H9 (cell line): ENCODE data around the gene DPY30. TPM values are rescaled to one million over a fixed set of nuclear protein-coding genes. Genes with fewer than 3 reads are reported as not detected.
"Not testable (repeated sequence)": the region's sequence is repeated elsewhere in the genome, so short reads cannot be mapped to it uniquely, and the experiment has no call there.

Experiments
- DNase-seq: peaks from one replicate; pipeline ENCODE4 v3.0.0-alpha.2; 2017
- H2AFZ ChIP-seq: one replicate; pipeline ENCODE4 v1.6.1; 2013; ENCODE audit warnings: mild to moderate bottlenecking, low read length, control low read depth, moderate library complexity
- H2AK5ac ChIP-seq: 2 replicates; pipeline ENCODE4 v1.6.1; 2013; ENCODE audit warnings: low read length, control low read depth, mixed read lengths; ENCODE audit not compliant: insufficient read length
- H2BK120ac ChIP-seq: one replicate; pipeline ENCODE4 v1.6.1; 2013; ENCODE audit warnings: low read depth, mild to moderate bottlenecking, low read length, control low read depth, inconsistent platforms; ENCODE audit not compliant: poor library complexity, severe bottlenecking
- H2BK12ac ChIP-seq: 2 replicates; pipeline ENCODE4 v1.6.1; 2013; ENCODE audit warnings: low read length, control low read depth, mixed read lengths, low read depth; ENCODE audit not compliant: insufficient read length
- H2BK15ac ChIP-seq: 2 replicates; pipeline ENCODE4 v1.6.1; 2013; ENCODE audit warnings: low read depth, low read length, control low read depth
- H2BK20ac ChIP-seq: one replicate; pipeline ENCODE4 v1.6.1; 2013; ENCODE audit warnings: low read depth, mild to moderate bottlenecking, low read length, control low read depth, inconsistent platforms; ENCODE audit not compliant: poor library complexity, severe bottlenecking
- H2BK5ac ChIP-seq: 2 replicates; pipeline ENCODE4 v1.6.1; 2013; ENCODE audit warnings: low read length, control low read depth, mixed read lengths; ENCODE audit not compliant: insufficient read length
- H3K14ac ChIP-seq: 2 replicates; pipeline ENCODE4 v1.6.1; 2013; ENCODE audit warnings: low read length, control low read depth; ENCODE audit not compliant: insufficient read depth
- H3K18ac ChIP-seq: 2 replicates; pipeline ENCODE4 v1.6.1; 2013; ENCODE audit warnings: low read depth, mild to moderate bottlenecking, mixed read lengths, low read length, control low read depth; ENCODE audit not compliant: insufficient read length
- H3K23ac ChIP-seq: 2 replicates; pipeline ENCODE4 v1.6.1; 2013; ENCODE audit warnings: low read length, control low read depth, mixed read lengths, low read depth; ENCODE audit not compliant: insufficient read length
- H3K23me2 ChIP-seq: 2 replicates; pipeline ENCODE4 v1.6.1; 2013; ENCODE audit warnings: low read depth, mild to moderate bottlenecking, mixed read lengths, low read length, control low read depth; ENCODE audit not compliant: insufficient read length, poor library complexity, severe bottlenecking
- H3K27ac ChIP-seq: 2 replicates; pipeline ENCODE4 v1.5.1; 2013; ENCODE audit warnings: low read length, control low read depth, mixed read lengths, low read depth; ENCODE audit not compliant: insufficient read length
- H3K27me3 ChIP-seq: 2 replicates; pipeline ENCODE4 v1.6.1; 2013; ENCODE audit warnings: low read length, control low read depth, inconsistent platforms; ENCODE audit not compliant: insufficient read depth
- H3K4ac ChIP-seq: 2 replicates; pipeline ENCODE4 v1.6.1; 2013; ENCODE audit warnings: low read depth, mild to moderate bottlenecking, control low read depth, inconsistent platforms, low read length, moderate library complexity
- H3K4me1 ChIP-seq: 2 replicates; pipeline ENCODE4 v1.6.1; 2013; ENCODE audit warnings: low read length, control low read depth, inconsistent platforms; ENCODE audit not compliant: insufficient read depth
- H3K4me2 ChIP-seq: 2 replicates; pipeline ENCODE4 v1.6.1; 2013; ENCODE audit warnings: low read length, control low read depth, mixed read lengths; ENCODE audit not compliant: insufficient read length, insufficient read depth
- H3K56ac ChIP-seq: 2 replicates; pipeline ENCODE4 v1.6.1; 2013; ENCODE audit warnings: low read depth, mild to moderate bottlenecking, mixed read lengths, low read length, control low read depth; ENCODE audit not compliant: insufficient read length
- H3K79me1 ChIP-seq: 2 replicates; pipeline ENCODE4 v1.6.1; 2013; ENCODE audit warnings: low read depth, mild to moderate bottlenecking, moderate library complexity, low read length, control low read depth, inconsistent platforms; ENCODE audit not compliant: insufficient read depth, poor library complexity, severe bottlenecking
- H3K79me2 ChIP-seq: 2 replicates; pipeline ENCODE4 v1.6.1; 2013; ENCODE audit warnings: low read length, control low read depth, inconsistent platforms; ENCODE audit not compliant: insufficient read depth
- H3K9ac ChIP-seq: 2 replicates; pipeline ENCODE4 v1.6.1; 2013; ENCODE audit warnings: low read length, control low read depth, mixed read lengths; ENCODE audit not compliant: insufficient read length; ENCODE audit errors: extremely low read depth
- H3K9me3 ChIP-seq: one replicate; pipeline ENCODE4 v1.6.1; 2013; ENCODE audit warnings: low read depth, low read length, inconsistent platforms; ENCODE audit not compliant: control insufficient read depth
- H3T11ph ChIP-seq: one replicate; pipeline ENCODE4 v1.6.1; 2013; ENCODE audit warnings: mild to moderate bottlenecking, low read length, control low read depth, inconsistent platforms
- H4K20me1 ChIP-seq: one replicate; pipeline ENCODE4 v1.6.1; 2013; ENCODE audit not compliant: control insufficient read depth, insufficient read length, insufficient read depth
- H4K5ac ChIP-seq: 2 replicates; pipeline ENCODE4 v1.6.1; 2013; ENCODE audit warnings: low read depth, mild to moderate bottlenecking, mixed read lengths, low read length, control low read depth; ENCODE audit not compliant: insufficient read length
- H4K8ac ChIP-seq: replicated peaks from 2 replicates; pipeline ENCODE4 v1.6.1; 2013; ENCODE audit warnings: low read length, control low read depth, mixed read lengths, low read depth; ENCODE audit not compliant: insufficient read length
- H4K91ac ChIP-seq: 2 replicates; pipeline ENCODE4 v1.6.1; 2013; ENCODE audit warnings: low read depth, mild to moderate bottlenecking, moderate library complexity, mixed read lengths, low read length, control low read depth; ENCODE audit not compliant: insufficient read length
- H3K27ac Mint-ChIP-seq, 3 experiments: 2 replicates in 2 of 3; 3 replicates in 1 of 3; pipeline ENCODE4 v1.8.0; 2020 to 2021; ENCODE audit warnings: mixed read lengths in 3 of 3, mild to moderate bottlenecking in 1 of 3, moderate library complexity in 1 of 3
- H3K27me3 Mint-ChIP-seq: 2 replicates; pipeline ENCODE4 v1.8.0; 2021; ENCODE audit warnings: low read depth, mild to moderate bottlenecking, moderate library complexity, mixed read lengths
- H3K36me3 Mint-ChIP-seq, 3 experiments: 2 replicates in 2 of 3; 3 replicates in 1 of 3; pipeline ENCODE4 v1.8.0; 2020 to 2021; ENCODE audit warnings: low read depth in 3 of 3, mixed read lengths in 3 of 3; ENCODE audit not compliant: insufficient read depth in 1 of 3
- H3K4me1 Mint-ChIP-seq, 2 experiments: 2 replicates each; pipeline ENCODE4 v1.8.0; 2020; ENCODE audit warnings: mixed read lengths in 2 of 2
- H3K4me3 Mint-ChIP-seq, 2 experiments: 2 replicates in 1 of 2; 3 replicates in 1 of 2; pipeline ENCODE4 v1.8.0; 2020 to 2021; ENCODE audit warnings: mild to moderate bottlenecking in 2 of 2, mixed read lengths in 2 of 2, moderate library complexity in 1 of 2
- H3K9me3 Mint-ChIP-seq, 2 experiments: 2 replicates in 1 of 2; 3 replicates in 1 of 2; pipeline ENCODE4 v1.8.0; 2020; ENCODE audit warnings: mild to moderate bottlenecking in 2 of 2, mixed read lengths in 2 of 2, moderate library complexity in 1 of 2
- CTCF ChIP-seq: fragments of 200-600 bp; sonication (generic); conservative IDR thresholded peaks from 3 replicates; pipeline ENCODE4 v1.8.0; 2021; ENCODE audit warnings: antibody characterized with exemption, mild to moderate bottlenecking
- WGBS: extraction: QIAGEN DNeasy Blood & Tissue Kit; methylation state at CpG from one replicate; pipeline ENCODE4 v1.1.7; 2013; ENCODE audit warnings: missing lambda C conversion rate, low lambda C conversion rate, mixed read lengths; ENCODE audit not compliant: insufficient read length; ENCODE audit errors: extremely low coverage; 5-methylcytosine and 5-hydroxymethylcytosine counted together
- total RNA-seq: library from RNA; stranded (reverse); gene quantifications from 2 replicates; pipeline ENCODE4 v1.2.1, GENCODE V29; 2021

The DPY30 gene
- total RNA-seq, 1 experiment from 2014 or later, result 148 TPM

GRCh38 chr2:32058130-32058529, 18.5 kb upstream of the DPY30 start:
- no peaks in the 10 kb centered on the region for H3K9me3 ChIP-seq
- H2BK20ac ChIP-seq, result no peak overlapping the region
- H2BK12ac ChIP-seq, result no peak overlapping the region
- no peak overlapping the region for H2BK15ac ChIP-seq
- no peak overlapping the region for H4K5ac ChIP-seq
- H3K56ac ChIP-seq, result no peak overlapping the region
- Mint-ChIP-seq H3K9me3 (no peaks in the 10 kb centered on the region), H3K27ac (no peak overlapping the region), H3K27me3 (no peaks in the 10 kb centered on the region), H3K4me3 (no peak overlapping the region), H3K36me3 (no peaks in the 10 kb centered on the region), H3K4me1 (peaks cover 8% of the 10 kb centered on the region in 2 experiments)
- no peak overlapping the region for H3K23ac ChIP-seq
- TF ChIP-seq CTCF, result no peak
- H4K8ac ChIP-seq, result no peak overlapping the region
- no peak overlapping the region for H3K14ac ChIP-seq
- H4K20me1 ChIP-seq, result no peaks in the 10 kb centered on the region
- no peak overlapping the region for H3K9ac ChIP-seq
- H3K27ac ChIP-seq, result no peak overlapping the region
- no peak overlapping the region for H3K4me2 ChIP-seq
- H2AK5ac ChIP-seq, result no peak overlapping the region
- no peak for DNase-seq
- H3K79me1 ChIP-seq, result no peaks in the 10 kb centered on the region
- H3K23me2 ChIP-seq, result no peaks in the 10 kb centered on the region
- no CpG with 5 or more reads among the region's 2 CpGs for WGBS
- no peak overlapping the region for H3T11ph ChIP-seq
- H3K18ac ChIP-seq, result no peak overlapping the region
- H3K4me1 ChIP-seq, result no peaks in the 10 kb centered on the region
- H4K91ac ChIP-seq, result no peak overlapping the region
- no peaks in the 10 kb centered on the region for H3K27me3 ChIP-seq
- no peak overlapping the region for H2BK120ac ChIP-seq
- no peak overlapping the region for H2BK5ac ChIP-seq
- no peak overlapping the region for H2AFZ ChIP-seq
- H3K4ac ChIP-seq, result no peak overlapping the region
- H3K79me2 ChIP-seq, result no peaks in the 10 kb centered on the region

- H3K23me2 ChIP-seq, H3K4ac ChIP-seq, H4K20me1 ChIP-seq, H3K9ac ChIP-seq, H4K5ac ChIP-seq, H3K4me2 ChIP-seq, H3K56ac ChIP-seq, H3K36me3 Mint-ChIP-seq, H3K4me1 ChIP-seq, H3K18ac ChIP-seq, DNase-seq, H3K27ac Mint-ChIP-seq, H2BK12ac ChIP-seq, H3K27ac ChIP-seq, H3K4me3 Mint-ChIP-seq, H2BK120ac ChIP-seq, H3K14ac ChIP-seq, H2BK5ac ChIP-seq, H2AK5ac ChIP-seq, H3K27me3 Mint-ChIP-seq, H3K4me1 Mint-ChIP-seq, H3K9me3 Mint-ChIP-seq, H3T11ph ChIP-seq, H4K91ac ChIP-seq, H3K27me3 ChIP-seq, H3K23ac ChIP-seq, H3K9me3 ChIP-seq, H3K79me1 ChIP-seq, H4K8ac ChIP-seq, H3K79me2 ChIP-seq, H2BK15ac ChIP-seq, H2BK20ac ChIP-seq, H2AFZ ChIP-seq: not testable (repeated sequence)
- WGBS, result no CpG with 5 or more reads among the region's 3 CpGs
These were observed 15.0 kb upstream of the DPY30 start for GRCh38 chr2:32054583-32054982.
